ENCODE measurements around the gene HHATL.

Gene HHATL

GRCh38 chr3:42720126-42720525 is 17.5 kb upstream of the HHATL start:
- Histone ChIP-seq H3K9me3 (replicated peaks; ENCODE audit: insufficient read depth, low read length) (no peaks in the 10 kb centered on the region), H3K9me2 (replicated peaks; ENCODE audit: insufficient read depth, low read length) (no peaks in the 10 kb centered on the region), H3K4me3 (ENCODE audit: low read length) (no peak overlapping the region), H3K27me3 (replicated peaks; ENCODE audit: insufficient read depth, low read length) (no peaks in the 10 kb centered on the region), H3K36me3 (replicated peaks; ENCODE audit: insufficient read depth, low read length) (no peaks in the 10 kb centered on the region), H4K20me1 (ENCODE audit: insufficient read depth, low read length) (no peaks in the 10 kb centered on the region), H3K4me2 (ENCODE audit: low read depth, low read length) (no peak overlapping the region), H3F3A (ENCODE audit: insufficient read depth, low read length) (no peaks in the 10 kb centered on the region), H2AFZ (ENCODE audit: low read length) (no peak overlapping the region), H3K4me1 (ENCODE audit: low read length) (no peaks in the 10 kb centered on the region), H3K79me2 (ENCODE audit: low read length) (no peaks in the 10 kb centered on the region), H3K27ac (ENCODE audit: low read length) (no peak overlapping the region), H3K9ac (ENCODE audit: low read length) (no peak overlapping the region)
- no peak for DNase-seq
- no peak for TF ChIP-seq EZH2 (optimal IDR thresholded peaks at IDR 0.05; ENCODE audit: low read depth, low read length)
- no peak for TF ChIP-seq CTCF (IDR thresholded peaks at IDR 0.05; ENCODE audit: low read length)
- no peak for TF ChIP-seq EZH2phosphoT487 (IDR thresholded peaks at IDR 0.05; ENCODE audit: low read length)

GRCh38 chr3:42719002-42719401 is 16.4 kb upstream of the HHATL start:
- H3K79me2 ChIP-seq (ENCODE audit: low read length) = no peaks in the 10 kb centered on the region
- no peaks in the 10 kb centered on the region for H3K4me1 ChIP-seq (ENCODE audit: low read length)
- no peaks in the 10 kb centered on the region for H3K9me3 ChIP-seq (replicated peaks; ENCODE audit: insufficient read depth, low read length)
- H3K9me2 ChIP-seq (replicated peaks; ENCODE audit: insufficient read depth, low read length) = no peaks in the 10 kb centered on the region
- no peak overlapping the region for H3K4me3 ChIP-seq (ENCODE audit: low read length)
- H3K27me3 ChIP-seq (replicated peaks; ENCODE audit: insufficient read depth, low read length) = no peaks in the 10 kb centered on the region
- H3K9ac ChIP-seq (ENCODE audit: low read length) = no peak overlapping the region
- H4K20me1 ChIP-seq (ENCODE audit: insufficient read depth, low read length) = no peaks in the 10 kb centered on the region
- no peak overlapping the region for H3K4me2 ChIP-seq (ENCODE audit: low read depth, low read length)
- no peaks in the 10 kb centered on the region for H3K36me3 ChIP-seq (replicated peaks; ENCODE audit: insufficient read depth, low read length)
- H3F3A ChIP-seq (ENCODE audit: insufficient read depth, low read length) = no peaks in the 10 kb centered on the region
- H2AFZ ChIP-seq (ENCODE audit: low read length) = no peak overlapping the region
- H3K27ac ChIP-seq (ENCODE audit: low read length) = no peak overlapping the region
- DNase-seq = no peak
- TF ChIP-seq CTCF (IDR thresholded peaks at IDR 0.05; ENCODE audit: low read length) (no peak), EZH2phosphoT487 (IDR thresholded peaks at IDR 0.05; ENCODE audit: low read length) (no peak), EZH2 (optimal IDR thresholded peaks at IDR 0.05; ENCODE audit: low read depth, low read length) (no peak)

GRCh38 chr3:42718338-42718737 is 15.7 kb upstream of the HHATL start:
- Histone ChIP-seq H3K79me2 (ENCODE audit: low read length) (no peaks in the 10 kb centered on the region), H3K4me1 (ENCODE audit: low read length) (no peaks in the 10 kb centered on the region), H3K27ac (ENCODE audit: low read length) (no peak overlapping the region), H3K36me3 (replicated peaks; ENCODE audit: insufficient read depth, low read length) (no peaks in the 10 kb centered on the region), H3K4me3 (ENCODE audit: low read length) (no peak overlapping the region), H2AFZ (ENCODE audit: low read length) (no peak overlapping the region), H3K4me2 (ENCODE audit: low read depth, low read length) (no peak overlapping the region), H3K27me3 (replicated peaks; ENCODE audit: insufficient read depth, low read length) (no peaks in the 10 kb centered on the region), H3K9me3 (replicated peaks; ENCODE audit: insufficient read depth, low read length) (no peaks in the 10 kb centered on the region), H3K9ac (ENCODE audit: low read length) (no peak overlapping the region), H4K20me1 (ENCODE audit: insufficient read depth, low read length) (no peaks in the 10 kb centered on the region), H3K9me2 (replicated peaks; ENCODE audit: insufficient read depth, low read length) (no peaks in the 10 kb centered on the region), H3F3A (ENCODE audit: insufficient read depth, low read length) (no peaks in the 10 kb centered on the region)
- DNase-seq = no peak
- TF ChIP-seq EZH2 (optimal IDR thresholded peaks at IDR 0.05; ENCODE audit: low read depth, low read length) = no peak
- no peak for TF ChIP-seq CTCF (IDR thresholded peaks at IDR 0.05; ENCODE audit: low read length)
- TF ChIP-seq EZH2phosphoT487 (IDR thresholded peaks at IDR 0.05; ENCODE audit: low read length) = no peak
